Right lobe of liver (tissue), 6 donors: ENCODE results near the gene GMDS. TPM values are rescaled to one million over a fixed set of nuclear protein-coding genes. Genes with fewer than 3 reads are reported as not detected.

Experiments used
- ATAC-seq, 4 donors: fragments of 200-7000 bp; cut with Tn5 transposase; one replicate each; pipeline ENCODE4 v1.9.1; 2020; ENCODE audit warnings: mild to moderate bottlenecking in 4 of 4, moderate library complexity in 4 of 4
- DNase-seq, 3 donors: peaks; one replicate each; pipeline ENCODE4 v3.0.0-alpha.2; 2020
- H3K27ac ChIP-seq, 3 donors: fragments of 200-600 bp; one replicate each; pipeline ENCODE4 v1.8.0; 2022
- H3K27me3 ChIP-seq, 2 donors: fragments of 200-600 bp; one replicate each; pipeline ENCODE4 v1.8.0; 2022
- H3K36me3 ChIP-seq, 4 donors: fragments of 200-600 bp; sonication (generic) in 1 of 4; one replicate each; pipeline versions ENCODE4 v1.5.1 to v1.8.0; 2017 to 2022; ENCODE audit warnings: control low read depth in 1 of 4
- H3K4me1 ChIP-seq, 4 donors: fragments of 200-600 bp; sonication (generic) in 1 of 4; one replicate each; pipeline versions ENCODE4 v1.5.1 to v1.8.0; 2017 to 2022; ENCODE audit warnings: control low read depth in 1 of 4
- H3K4me3 ChIP-seq, 3 donors: fragments of 200-600 bp; one replicate each; pipeline ENCODE4 v1.8.0; 2022
- H3K9me3 ChIP-seq, 4 donors: fragments of 200-600 bp; sonication (generic) in 1 of 4; one replicate each; pipeline versions ENCODE4 v1.5.1 to v1.8.0; 2017 to 2022; ENCODE audit warnings: control low read depth in 1 of 4
- POLR2A ChIP-seq: fragments of 450-650 bp; IDR thresholded peaks from one replicate; pipeline ENCODE4 v1.6.1; 2017; ENCODE audit warnings: antibody characterized with exemption, mild to moderate bottlenecking
- WGBS: methylation state at CpG from one replicate; pipeline ENCODE4 v1.1.6; 2018; ENCODE audit warnings: low coverage, low lambda C conversion rate; ENCODE audit not compliant: insufficient coverage; ENCODE audit errors: missing lambda C conversion rate; 5-methylcytosine and 5-hydroxymethylcytosine counted together
- intact Hi-C, 2 donors: fragments of 100-400 bp; cut with DNase I; formaldehyde crosslinking; loops; one replicate each; pipeline versions ENCODE4 v1.11.2 to v1.14.1; 2022
- total RNA-seq, 6 experiments: library from RNA; depleted of rRNA in 2 of 6; stranded (reverse); fragments of >200 nt in 2 of 6; fragmentation: NEBNext Ultra II Directional in 3 of 6; extraction: Animal tissue kit (Norgen Biotek cat#: 25700) in 3 of 6; gene quantifications; one replicate each; pipeline versions ENCODE4 v1.1.0 to v1.2.4, GENCODE V29; 2016 to 2023
- TF ChIP-seq, protein P1 (sequence below), 4 donors: fragments of 200-600 bp in 3 of 4; fragments of 450-650 bp in 1 of 4; IDR thresholded peaks; one replicate each; pipeline versions ENCODE4 v1.5.1 to v1.8.0; 2016 to 2022; ENCODE audit warnings: antibody characterized with exemption in 4 of 4, mild to moderate bottlenecking in 2 of 4
- donor health status: DM: no; HTN: yes; CAD: no.
- donor health status: DM: no; HTN: no; CAD: no.
- donor health status: DM: no; HTN: no; CAD: no.
- donor health status: DM: no; HTN: yes; CAD: no.
- donor health status: DM: no; HTN: yes; CAD: no.

Gene GMDS
- total RNA-seq, 6 experiments from 2014 or later = 15.9 to 34.4 (median 23.4) TPM

DNA sequence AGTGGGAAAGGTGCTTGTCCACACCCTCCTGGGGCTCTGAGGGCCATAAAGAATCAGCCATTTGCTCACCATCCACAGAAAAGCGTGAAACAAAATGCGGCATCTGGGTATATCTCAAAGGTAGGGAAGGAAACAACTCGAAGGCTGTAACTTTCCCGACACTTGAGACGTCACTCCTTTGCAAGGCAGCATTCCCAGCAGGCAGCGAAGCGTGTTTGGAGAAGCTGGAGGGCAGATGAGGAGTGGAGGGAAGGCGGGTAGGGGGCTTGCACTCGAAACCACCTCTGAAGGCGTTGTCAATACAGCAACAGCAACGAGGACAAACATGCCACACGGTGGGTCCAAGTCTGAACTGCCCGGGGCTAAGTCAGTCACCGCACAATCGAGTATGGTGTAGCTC is 537.3 kb downstream of the GMDS start:
- 77% methylated on average over 8 of the region's 15 CpGs for WGBS
- Histone ChIP-seq H3K9me3 (no peaks in the 10 kb centered on the region), H3K36me3 (no peaks in the 10 kb centered on the region), H3K27me3 (no peaks in the 10 kb centered on the region), H3K27ac (no peak overlapping the region), H3K4me1 (no peaks in the 10 kb centered on the region), H3K4me3 (no peak overlapping the region)
- DNase-seq = no peak
- no peak for ATAC-seq
- TF ChIP-seq, protein P1, sequence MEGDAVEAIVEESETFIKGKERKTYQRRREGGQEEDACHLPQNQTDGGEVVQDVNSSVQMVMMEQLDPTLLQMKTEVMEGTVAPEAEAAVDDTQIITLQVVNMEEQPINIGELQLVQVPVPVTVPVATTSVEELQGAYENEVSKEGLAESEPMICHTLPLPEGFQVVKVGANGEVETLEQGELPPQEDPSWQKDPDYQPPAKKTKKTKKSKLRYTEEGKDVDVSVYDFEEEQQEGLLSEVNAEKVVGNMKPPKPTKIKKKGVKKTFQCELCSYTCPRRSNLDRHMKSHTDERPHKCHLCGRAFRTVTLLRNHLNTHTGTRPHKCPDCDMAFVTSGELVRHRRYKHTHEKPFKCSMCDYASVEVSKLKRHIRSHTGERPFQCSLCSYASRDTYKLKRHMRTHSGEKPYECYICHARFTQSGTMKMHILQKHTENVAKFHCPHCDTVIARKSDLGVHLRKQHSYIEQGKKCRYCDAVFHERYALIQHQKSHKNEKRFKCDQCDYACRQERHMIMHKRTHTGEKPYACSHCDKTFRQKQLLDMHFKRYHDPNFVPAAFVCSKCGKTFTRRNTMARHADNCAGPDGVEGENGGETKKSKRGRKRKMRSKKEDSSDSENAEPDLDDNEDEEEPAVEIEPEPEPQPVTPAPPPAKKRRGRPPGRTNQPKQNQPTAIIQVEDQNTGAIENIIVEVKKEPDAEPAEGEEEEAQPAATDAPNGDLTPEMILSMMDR (IDR thresholded peaks at IDR 0.05) = no peak
- no peak for TF ChIP-seq POLR2A
- intact Hi-C loops = no loop called here

- intact Hi-C loops = no loop called here
- WGBS = 97% methylated on average over 8 of the region's 8 CpGs
- no peak for DNase-seq
Observed at GRCh38 chr6:1705630-1706029, 539.8 kb downstream of the GMDS start.

GRCh38 chr6:1705183-1705582 is 540.2 kb downstream of the GMDS start:
- ATAC-seq (no peak), DNase-seq (no peak)
- TF ChIP-seq POLR2A = no peak
- TF ChIP-seq, protein P1 (IDR thresholded peaks at IDR 0.05) = no peak
- Histone ChIP-seq H3K4me1 (no peaks in the 10 kb centered on the region), H3K4me3 (no peak overlapping the region), H3K27ac (no peak overlapping the region), H3K9me3 (no peaks in the 10 kb centered on the region), H3K36me3 (no peaks in the 10 kb centered on the region), H3K27me3 (no peaks in the 10 kb centered on the region)
- 86% methylated on average over 4 of the region's 4 CpGs for WGBS
- intact Hi-C loops = no loop called here

More at GRCh38 chr6:1705630-1706029, 539.8 kb downstream of the GMDS start:
- TF ChIP-seq, protein P1 (IDR thresholded peaks at IDR 0.05) = no peak
- TF ChIP-seq POLR2A = no peak
- H3K4me1 ChIP-seq = no peaks in the 10 kb centered on the region
- no peak overlapping the region for H3K27ac ChIP-seq
- no peak for ATAC-seq
- no peaks in the 10 kb centered on the region for H3K9me3 ChIP-seq
- H3K27me3 ChIP-seq = no peaks in the 10 kb centered on the region
- no peak overlapping the region for H3K4me3 ChIP-seq
- no peaks in the 10 kb centered on the region for H3K36me3 ChIP-seq

GRCh38 chr6:1704711-1705110 is 540.7 kb downstream of the GMDS start:
- H3K27ac ChIP-seq = no peak overlapping the region
- no peak for ATAC-seq
- H3K4me3 ChIP-seq = no peak overlapping the region
- no peaks in the 10 kb centered on the region for H3K27me3 ChIP-seq
- H3K36me3 ChIP-seq = no peaks in the 10 kb centered on the region
- H3K4me1 ChIP-seq = no peaks in the 10 kb centered on the region
- 84% methylated on average over 7 of the region's 7 CpGs for WGBS
- TF ChIP-seq, protein P1 (IDR thresholded peaks at IDR 0.05) = no peak
- no peak for TF ChIP-seq POLR2A
- DNase-seq = no peak
- intact Hi-C loops = no loop called here
- H3K9me3 ChIP-seq = no peaks in the 10 kb centered on the region

GRCh38 chr6:1703923-1704322 is 541.5 kb downstream of the GMDS start:
- no peak for TF ChIP-seq POLR2A
- TF ChIP-seq, protein P1 (IDR thresholded peaks at IDR 0.05) = no peak
- no peak overlapping the region for H3K4me3 ChIP-seq
- DNase-seq = no peak
- 63% methylated on average over 6 of the region's 6 CpGs for WGBS
- H3K4me1 ChIP-seq = no peaks in the 10 kb centered on the region
- H3K27ac ChIP-seq = no peak overlapping the region
- intact Hi-C loops = no loop called here
- no peaks in the 10 kb centered on the region for H3K36me3 ChIP-seq
- no peaks in the 10 kb centered on the region for H3K27me3 ChIP-seq
- ATAC-seq = no peak
- no peaks in the 10 kb centered on the region for H3K9me3 ChIP-seq
